Heart left ventricle (tissue), 13 donors: ENCODE data around the gene STYX.

Experiments used
- POLR2A ChIP-seq, 2 donors: fragments of 450-650 bp; IDR thresholded peaks; one replicate each; pipeline ENCODE4 v1.6.1; 2017; ENCODE audit warnings: antibody characterized with exemption in 2 of 2, mild to moderate bottlenecking in 2 of 2, moderate library complexity in 2 of 2
- TF ChIP-seq, protein P1 (sequence below), 12 donors: fragments of 200-600 bp; sonication (generic) in 4 of 12; IDR thresholded peaks; one replicate each; pipeline versions ENCODE4 v1.5.0 to v1.8.0; 2018 to 2022; ENCODE audit warnings: antibody characterized with exemption in 12 of 12, mild to moderate bottlenecking in 5 of 12
- donor health status: ischemic (EF 13 %, LVEDD 7.1; RV severe dilation, severe dysfunction).
- donor health status: DM: no; HTN: yes; CAD: no.
- donor health status: DM: no; HTN: no; CAD: no.
- donor health status: ischemic (EF 25% LVEDD 6.9; RV normal size, moderate dysfunction).
- donor health status: ischemic (EF 25% LVEDD 5.7; RV mildly dilated, moderate dysfunction).
- donor health status: ischemic (EF 35%, LVEDD 5.7; RV mildly dilated, moderate dysfunction).
- donor health status: nonischemic (EF 11% LVEDD 7.7; RV severe dilation, severe dysfunction).
- donor health status: DM: yes; HTN: yes; CAD: no.
- donor health status: PGD.
- donor health status: ischemic (EF 29% LVEDD 5.4; RV normal size, mild dysfunction).
- donor health status: nonischemic (EF 23%, LVEDD 6.1; RV moderate dilation, normal function).

DNA sequence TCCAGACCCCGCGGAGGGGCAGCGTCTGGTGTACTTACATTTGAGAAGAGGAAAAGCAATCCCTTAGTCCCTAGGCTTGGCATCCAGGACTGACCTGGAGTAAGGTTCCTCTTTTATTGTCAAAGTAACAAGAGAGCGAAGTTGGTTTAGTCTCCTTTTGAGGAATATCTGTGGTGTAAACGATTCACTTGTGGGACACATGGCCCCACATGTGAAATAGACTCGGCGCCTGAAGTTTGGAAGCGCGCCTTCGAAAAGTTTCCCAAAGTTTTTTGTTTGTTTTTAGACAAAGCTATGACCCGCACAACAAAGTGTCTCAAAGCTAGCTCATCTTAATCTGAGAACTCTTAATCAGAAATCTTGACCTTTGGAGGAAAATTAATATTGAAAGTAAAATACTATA, 744 bp downstream of the STYX start:
- TF ChIP-seq, protein P1, sequence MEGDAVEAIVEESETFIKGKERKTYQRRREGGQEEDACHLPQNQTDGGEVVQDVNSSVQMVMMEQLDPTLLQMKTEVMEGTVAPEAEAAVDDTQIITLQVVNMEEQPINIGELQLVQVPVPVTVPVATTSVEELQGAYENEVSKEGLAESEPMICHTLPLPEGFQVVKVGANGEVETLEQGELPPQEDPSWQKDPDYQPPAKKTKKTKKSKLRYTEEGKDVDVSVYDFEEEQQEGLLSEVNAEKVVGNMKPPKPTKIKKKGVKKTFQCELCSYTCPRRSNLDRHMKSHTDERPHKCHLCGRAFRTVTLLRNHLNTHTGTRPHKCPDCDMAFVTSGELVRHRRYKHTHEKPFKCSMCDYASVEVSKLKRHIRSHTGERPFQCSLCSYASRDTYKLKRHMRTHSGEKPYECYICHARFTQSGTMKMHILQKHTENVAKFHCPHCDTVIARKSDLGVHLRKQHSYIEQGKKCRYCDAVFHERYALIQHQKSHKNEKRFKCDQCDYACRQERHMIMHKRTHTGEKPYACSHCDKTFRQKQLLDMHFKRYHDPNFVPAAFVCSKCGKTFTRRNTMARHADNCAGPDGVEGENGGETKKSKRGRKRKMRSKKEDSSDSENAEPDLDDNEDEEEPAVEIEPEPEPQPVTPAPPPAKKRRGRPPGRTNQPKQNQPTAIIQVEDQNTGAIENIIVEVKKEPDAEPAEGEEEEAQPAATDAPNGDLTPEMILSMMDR (IDR thresholded peaks at IDR 0.05), result no peak
- no peak for TF ChIP-seq POLR2A (IDR thresholded peaks at IDR 0.05)
